Esophagus squamous epithelium (tissue), 5 donors: ENCODE results near the gene FBXO7. TPM values are rescaled to one million over a fixed set of nuclear protein-coding genes. Genes with fewer than 3 reads are reported as not detected.

Experiments used
- DNase-seq: peaks from one replicate; lab custom pipeline; 2025; lab: John Stamatoyannopoulos, UW
- H3K27ac ChIP-seq, 4 donors: fragments of 200-600 bp; sonication (generic); one replicate each; pipeline ENCODE4 v1.5.1; 2016 to 2019; ENCODE audit warnings: mild to moderate bottlenecking in 1 of 4
- H3K27me3 ChIP-seq, 4 donors: fragments of 200-600 bp; sonication (generic); 1 replicate in 3 of 4; 2 replicates in 1 of 4; pipeline versions ENCODE4 v1.5.1 to v1.6.0; 2017 to 2021; ENCODE audit warnings: antibody characterized with exemption in 1 of 4
- H3K36me3 ChIP-seq, 3 donors: fragments of 200-600 bp; sonication (generic); one replicate each; pipeline ENCODE4 v1.5.1; 2016 to 2019
- H3K4me1 ChIP-seq, 3 donors: fragments of 200-600 bp; sonication (generic); one replicate each; pipeline ENCODE4 v1.5.1; 2017 to 2019
- H3K4me3 ChIP-seq, 4 donors: fragments of 200-600 bp; sonication (generic); 1 replicate in 3 of 4; 2 replicates in 1 of 4; pipeline ENCODE4 v1.5.1; 2016 to 2019; ENCODE audit warnings: mild to moderate bottlenecking in 2 of 4, moderate library complexity in 1 of 4
- H3K9me3 ChIP-seq, 3 donors: fragments of 200-600 bp; sonication (generic); one replicate each; pipeline ENCODE4 v1.5.1; 2016 to 2019
- POLR2A ChIP-seq, 4 donors: fragments of 450-650 bp; IDR thresholded peaks; one replicate each; pipeline ENCODE4 v1.6.1; 2017; ENCODE audit warnings: antibody characterized with exemption in 4 of 4, mild to moderate bottlenecking in 4 of 4, moderate library complexity in 3 of 4
- WGBS, 2 donors: methylation state at CpG; one replicate each; pipeline ENCODE4 v1.1.5; 2018; 5-methylcytosine and 5-hydroxymethylcytosine counted together
- intact Hi-C: fragments of 100-400 bp; cut with DNase I; formaldehyde crosslinking; loops from one replicate; pipeline ENCODE4 v1.15.0; 2022
- total RNA-seq, 4 donors: library from RNA; depleted of rRNA; stranded (reverse); fragments of >200 nt; gene quantifications; one replicate each; pipeline ENCODE4 v1.1.0, GENCODE V29; 2016
- TF ChIP-seq, protein P1 (sequence below), 6 experiments: fragments of 450-650 bp in 4 of 6; fragments of 200-600 bp in 2 of 6; sonication (generic) in 2 of 6; IDR thresholded peaks; one replicate each; pipeline ENCODE4 v1.5.1; 2016 to 2019; ENCODE audit warnings: antibody characterized with exemption in 6 of 6, mild to moderate bottlenecking in 4 of 6, moderate library complexity in 4 of 6
- donor health status: DM: yes; HTN: yes; CAD: no.

The FBXO7 gene
- total RNA-seq, 4 donors from 2014 or later: 31.8 to 67.1 (median 49.6) TPM

DNA sequence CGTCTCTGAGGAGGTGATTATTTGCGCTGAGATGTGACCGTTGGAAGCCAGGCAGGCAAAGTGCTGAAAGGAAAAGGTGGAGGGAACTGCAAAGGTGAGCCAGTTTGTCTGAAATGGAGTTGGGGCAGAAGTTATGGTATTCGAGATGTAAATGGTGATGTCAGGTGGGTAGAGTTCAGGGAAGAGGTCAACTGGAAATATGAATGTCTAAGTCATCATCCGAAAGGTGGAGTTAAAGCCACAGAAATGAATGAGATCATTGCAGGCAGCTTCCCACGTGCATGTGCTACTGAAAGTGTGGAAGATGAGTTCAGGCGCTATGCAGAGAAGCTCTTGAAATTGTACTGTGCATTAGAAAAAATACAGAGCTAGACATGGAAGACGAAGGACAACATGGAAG, 8.1 kb upstream of the FBXO7 start:
- H3K9me3 ChIP-seq: no peaks in the 10 kb centered on the region

DNA sequence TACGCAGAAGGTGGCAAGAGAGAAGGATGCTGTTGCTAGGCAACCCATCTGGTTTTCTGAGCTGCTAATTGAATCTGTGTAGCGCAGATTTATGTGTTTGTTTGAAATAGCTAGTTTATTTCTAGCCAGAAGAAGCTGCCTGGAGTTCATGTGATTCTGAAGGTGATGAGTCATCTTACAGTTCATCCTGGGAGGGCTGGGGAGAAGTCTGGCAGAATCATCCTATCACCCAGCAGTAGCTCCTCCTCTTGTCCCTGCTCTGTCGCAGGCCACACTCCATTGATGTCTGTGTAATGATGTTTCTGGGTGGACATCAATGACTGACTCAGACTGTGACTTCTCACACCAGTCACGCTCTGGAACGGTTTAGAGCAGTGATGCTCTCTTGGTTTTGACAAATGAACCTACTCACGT, 4.8 kb upstream of the FBXO7 start:
- 31 to 36% methylated on average over 4 to 6 of the region's 6 CpGs for WGBS, 2 donors
- no peak overlapping the region for H3K27ac ChIP-seq
- H3K27me3 ChIP-seq: peaks cover 0 to 31% (median 0%) of the 10 kb centered on the region in 4 donors

More for the DNA sequence above, 8.1 kb upstream of the FBXO7 start:
- H3K4me1 ChIP-seq: no peaks in the 10 kb centered on the region
- no peak for DNase-seq
- WGBS, 2 donors: 73 to 75% methylated on average over 8 of the region's 8 CpGs
- H3K36me3 ChIP-seq: no peaks in the 10 kb centered on the region
- no peak overlapping the region for H3K27ac ChIP-seq
- intact Hi-C loops: no loop called here
- H3K4me3 ChIP-seq: no peak overlapping the region
- H3K27me3 ChIP-seq: peaks cover 0 to 49% (median 0%) of the 10 kb centered on the region in 4 donors
- no peak for TF ChIP-seq POLR2A (IDR thresholded peaks at IDR 0.05)
- TF ChIP-seq, protein P1, sequence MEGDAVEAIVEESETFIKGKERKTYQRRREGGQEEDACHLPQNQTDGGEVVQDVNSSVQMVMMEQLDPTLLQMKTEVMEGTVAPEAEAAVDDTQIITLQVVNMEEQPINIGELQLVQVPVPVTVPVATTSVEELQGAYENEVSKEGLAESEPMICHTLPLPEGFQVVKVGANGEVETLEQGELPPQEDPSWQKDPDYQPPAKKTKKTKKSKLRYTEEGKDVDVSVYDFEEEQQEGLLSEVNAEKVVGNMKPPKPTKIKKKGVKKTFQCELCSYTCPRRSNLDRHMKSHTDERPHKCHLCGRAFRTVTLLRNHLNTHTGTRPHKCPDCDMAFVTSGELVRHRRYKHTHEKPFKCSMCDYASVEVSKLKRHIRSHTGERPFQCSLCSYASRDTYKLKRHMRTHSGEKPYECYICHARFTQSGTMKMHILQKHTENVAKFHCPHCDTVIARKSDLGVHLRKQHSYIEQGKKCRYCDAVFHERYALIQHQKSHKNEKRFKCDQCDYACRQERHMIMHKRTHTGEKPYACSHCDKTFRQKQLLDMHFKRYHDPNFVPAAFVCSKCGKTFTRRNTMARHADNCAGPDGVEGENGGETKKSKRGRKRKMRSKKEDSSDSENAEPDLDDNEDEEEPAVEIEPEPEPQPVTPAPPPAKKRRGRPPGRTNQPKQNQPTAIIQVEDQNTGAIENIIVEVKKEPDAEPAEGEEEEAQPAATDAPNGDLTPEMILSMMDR (IDR thresholded peaks at IDR 0.05): no peak

DNA sequence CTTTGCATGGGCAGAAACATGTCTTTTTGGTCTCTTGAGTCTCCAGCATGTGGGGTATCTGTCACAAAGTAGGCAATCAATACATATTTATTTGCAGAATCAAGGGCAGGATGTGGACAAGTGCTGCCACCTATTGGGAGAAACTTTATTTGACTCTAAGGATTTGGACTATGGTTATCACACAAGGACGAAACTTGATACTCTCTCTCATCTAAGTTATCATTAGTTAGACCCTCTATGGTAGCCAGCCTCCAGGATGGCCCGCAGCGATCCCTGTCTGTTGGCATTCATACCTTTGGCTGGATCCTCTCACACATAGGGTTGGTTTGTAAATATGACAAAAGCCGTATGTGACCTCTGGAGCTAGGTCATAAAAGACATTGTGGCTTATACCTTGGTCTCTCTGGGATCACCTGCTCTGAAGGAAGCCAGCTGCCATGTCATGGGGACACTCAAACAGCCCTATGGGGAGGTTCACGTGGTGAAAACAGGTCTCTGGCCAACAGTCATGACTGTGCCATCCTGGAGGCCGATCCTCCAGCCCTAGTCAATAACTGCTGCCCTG, 1.1 kb upstream of the FBXO7 start:
- TF ChIP-seq, protein P1 (IDR thresholded peaks at IDR 0.05): peak; percentile 41 to 61 (median 53)
- TF ChIP-seq POLR2A (IDR thresholded peaks at IDR 0.05): no peak
- peak overlapping the region in 2 of 4 donors; percentile 77 to 99 for H3K4me3 ChIP-seq
- DNase-seq: no peak

More for the DNA sequence above, 4.8 kb upstream of the FBXO7 start:
- Histone ChIP-seq H3K4me3 (no peak overlapping the region), H3K4me1 (peaks cover 8 to 10% (median 9%) of the 10 kb centered on the region in 3 donors), H3K9me3 (no peaks in the 10 kb centered on the region), H3K36me3 (no peaks in the 10 kb centered on the region)
- intact Hi-C loops: loop anchor here (10.0 kb wide), 2 partner anchors 55 to 495 kb away; partner anchors contain the start of gene RTCB
- DNase-seq: no peak
- TF ChIP-seq POLR2A (IDR thresholded peaks at IDR 0.05): no peak
- TF ChIP-seq, protein P1 (IDR thresholded peaks at IDR 0.05): no peak

DNA sequence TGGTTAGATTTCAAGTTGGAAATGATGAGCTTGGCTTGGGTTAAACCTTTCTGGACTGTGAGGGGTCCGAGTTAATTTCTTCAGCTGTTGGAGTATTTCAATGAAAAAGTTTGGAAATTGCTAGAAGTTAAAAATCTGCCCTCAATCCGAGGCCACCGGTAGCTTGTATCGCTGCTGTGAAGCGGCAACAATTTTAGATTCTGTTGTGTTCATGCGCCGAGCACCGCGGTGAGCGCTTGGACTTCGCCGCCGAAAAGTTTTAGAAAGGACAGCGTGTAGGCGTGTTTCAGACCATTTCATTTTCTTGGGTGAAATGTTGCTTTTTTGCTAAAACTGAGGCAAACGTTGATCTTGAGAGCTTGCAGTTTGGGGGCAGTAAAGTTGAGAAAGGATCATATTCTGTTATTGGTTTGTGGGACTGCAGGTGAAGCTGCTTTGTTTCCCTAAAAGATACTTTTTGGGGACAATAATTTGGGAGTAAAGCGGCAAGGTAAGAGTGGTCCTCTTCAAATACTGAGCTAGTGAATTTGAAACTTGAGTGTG, 928 bp downstream of the FBXO7 start:
- 1% methylated on average over 17 of the region's 17 CpGs for WGBS, 2 donors
- Histone ChIP-seq H3K27me3 (no peaks in the 10 kb centered on the region), H3K9me3 (no peaks in the 10 kb centered on the region), H3K27ac (peak overlapping the region; percentile 94 to 99 (median 96)), H3K4me3 (peak overlapping the region; percentile 61 to 99 (median 80)), H3K4me1 (peaks cover 9 to 51% (median 15%) of the 10 kb centered on the region in 3 donors), H3K36me3 (peaks cover 0 to 17% (median 0%) of the 10 kb centered on the region in 3 donors)
- intact Hi-C loops: loop anchor here (10.0 kb wide), 2 partner anchors 61 to 501 kb away; partner anchors contain the start of gene RTCB
- DNase-seq: no peak
- no peak for TF ChIP-seq POLR2A (IDR thresholded peaks at IDR 0.05)
- TF ChIP-seq, protein P1 (IDR thresholded peaks at IDR 0.05): no peak

More for the DNA sequence above, 1.1 kb upstream of the FBXO7 start:
- Histone ChIP-seq H3K27me3 (no peaks in the 10 kb centered on the region), H3K4me1 (peaks cover 9 to 37% (median 15%) of the 10 kb centered on the region in 3 donors), H3K9me3 (no peaks in the 10 kb centered on the region), H3K27ac (peak overlapping the region; percentile 94 to 99 (median 96)), H3K36me3 (no peaks in the 10 kb centered on the region)
- intact Hi-C loops: loop anchor here (10.0 kb wide), 2 partner anchors 59 to 499 kb away; partner anchors contain the start of gene RTCB
- WGBS, 2 donors: 31 to 47% methylated on average over 6 of the region's 6 CpGs
